Spleen (tissue), 11 donors: ENCODE measurements around the gene EDN1. TPM values are rescaled to one million over a fixed set of nuclear protein-coding genes. Genes with fewer than 3 reads are reported as not detected.
A peak's percentile ranks its signal among the peaks of the same experiment; 100 is the strongest.

Experiments
- DNase-seq: peaks from one replicate; pipeline ENCODE4 v3.0.0-alpha.2; 2020
- H3K27ac ChIP-seq, 8 donors: fragments of 200-600 bp; sonication (generic) in 7 of 8; 1 replicate in 4 of 8; 2 replicates in 4 of 8; pipeline versions ENCODE4 v1.5.0 to v1.8.0; 2016 to 2021; ENCODE audit warnings: inconsistent platforms in 4 of 8, mild to moderate bottlenecking in 4 of 8, moderate library complexity in 1 of 8
- H3K27me3 ChIP-seq, 7 donors: fragments of 200-600 bp; sonication (generic) in 6 of 7; replicated peaks in 1 of 7; 1 replicate in 4 of 7; 2 replicates in 3 of 7; pipeline versions ENCODE4 v1.5.0 to v1.8.0; 2016 to 2021; ENCODE audit warnings: inconsistent platforms in 3 of 7, mild to moderate bottlenecking in 1 of 7
- H3K36me3 ChIP-seq, 6 donors: fragments of 200-600 bp; sonication (generic) in 5 of 6; 1 replicate in 4 of 6; 2 replicates in 2 of 6; pipeline versions ENCODE4 v1.5.0 to v1.8.0; 2016 to 2021; ENCODE audit warnings: inconsistent platforms in 2 of 6
- H3K4me1 ChIP-seq, 6 donors: fragments of 200-600 bp; sonication (generic) in 5 of 6; 1 replicate in 3 of 6; 2 replicates in 3 of 6; pipeline versions ENCODE4 v1.5.0 to v1.8.0; 2016 to 2021; ENCODE audit warnings: inconsistent platforms in 3 of 6
- H3K4me3 ChIP-seq, 8 donors: fragments of 200-600 bp; sonication (generic) in 7 of 8; 1 replicate in 4 of 8; 2 replicates in 4 of 8; pipeline versions ENCODE4 v1.5.0 to v1.8.0; 2016 to 2021; ENCODE audit warnings: inconsistent platforms in 4 of 8, mild to moderate bottlenecking in 4 of 8, moderate library complexity in 2 of 8
- H3K9me3 ChIP-seq, 8 donors: fragments of 200-600 bp; sonication (generic) in 7 of 8; 1 replicate in 4 of 8; 2 replicates in 4 of 8; pipeline versions ENCODE4 v1.5.0 to v1.8.0; 2016 to 2021; ENCODE audit warnings: inconsistent platforms in 4 of 8
- CTCF ChIP-seq, 11 experiments: fragments of 200-600 bp in 7 of 11; fragments of 450-650 bp in 4 of 11; sonication (generic) in 4 of 11; IDR thresholded peaks in 8 of 11; conservative IDR thresholded peaks in 3 of 11; 1 replicate in 7 of 11; 2 replicates in 4 of 11; pipeline versions ENCODE4 v1.4.0 to v1.8.0; 2016 to 2021; ENCODE audit warnings: antibody characterized with exemption in 11 of 11, inconsistent platforms in 4 of 11, mild to moderate bottlenecking in 1 of 11
- POLR2A ChIP-seq, 3 donors: fragments of 450-650 bp; IDR thresholded peaks; one replicate each; pipeline ENCODE4 v1.5.1; 2017; ENCODE audit warnings: antibody characterized with exemption in 3 of 3, mild to moderate bottlenecking in 1 of 3
- POLR2AphosphoS5 ChIP-seq, 3 donors: sonication (generic); formaldehyde crosslinking; IDR thresholded peaks; one replicate each; pipeline ENCODE4 v1.5.1; 2017; ENCODE audit warnings: antibody characterized with exemption in 3 of 3
- WGBS, 5 donors: extraction: QIAGEN DNeasy Blood & Tissue Kit in 3 of 5; methylation state at CpG; one replicate each; pipeline versions ENCODE4 v1.1.5 to v1.1.7; 2013 to 2018; 5-methylcytosine and 5-hydroxymethylcytosine counted together
- intact Hi-C: fragments of 100-400 bp; cut with DNase I; formaldehyde crosslinking; loops from one replicate; pipeline ENCODE4 v1.15.0; 2023; ENCODE audit warnings: low total_unique reads
- polyA plus RNA-seq, 3 donors: library from polyadenylated mRNA; stranded (reverse); fragments of 200-250 nt; gene quantifications; one replicate each; pipeline ENCODE4 v1.2.1, GENCODE V29; 2013
- total RNA-seq, 7 donors: library from RNA; depleted of rRNA in 3 of 7; stranded (reverse); fragments of >200 nt in 3 of 7; fragmentation: NEBNext Ultra II Directional in 4 of 7; extraction: Animal tissue kit (Norgen Biotek cat#: 25700) in 4 of 7; gene quantifications; one replicate each; pipeline versions ENCODE4 v1.1.0 to v1.2.1, GENCODE V29; 2016 to 2021
- donor health status: healthy with polysubstance abuse.
- donor health status: DM: no; HTN: no; CAD: no; lungs with moderate emphysema.
- donor health status: DM: no; HTN: no; CAD: no.
- donor health status: Bipolar disorder and iron deficiency.
- donor health status: healthy.
- donor health status: DM: no; HTN: no; CAD: no.
- donor health status: DM: yes; HTN: yes; CAD: no.

EDN1 gene
- total and polyA plus RNA-seq, 10 donors, result 5.2 to 27.1 (median 13.4) TPM

DNA sequence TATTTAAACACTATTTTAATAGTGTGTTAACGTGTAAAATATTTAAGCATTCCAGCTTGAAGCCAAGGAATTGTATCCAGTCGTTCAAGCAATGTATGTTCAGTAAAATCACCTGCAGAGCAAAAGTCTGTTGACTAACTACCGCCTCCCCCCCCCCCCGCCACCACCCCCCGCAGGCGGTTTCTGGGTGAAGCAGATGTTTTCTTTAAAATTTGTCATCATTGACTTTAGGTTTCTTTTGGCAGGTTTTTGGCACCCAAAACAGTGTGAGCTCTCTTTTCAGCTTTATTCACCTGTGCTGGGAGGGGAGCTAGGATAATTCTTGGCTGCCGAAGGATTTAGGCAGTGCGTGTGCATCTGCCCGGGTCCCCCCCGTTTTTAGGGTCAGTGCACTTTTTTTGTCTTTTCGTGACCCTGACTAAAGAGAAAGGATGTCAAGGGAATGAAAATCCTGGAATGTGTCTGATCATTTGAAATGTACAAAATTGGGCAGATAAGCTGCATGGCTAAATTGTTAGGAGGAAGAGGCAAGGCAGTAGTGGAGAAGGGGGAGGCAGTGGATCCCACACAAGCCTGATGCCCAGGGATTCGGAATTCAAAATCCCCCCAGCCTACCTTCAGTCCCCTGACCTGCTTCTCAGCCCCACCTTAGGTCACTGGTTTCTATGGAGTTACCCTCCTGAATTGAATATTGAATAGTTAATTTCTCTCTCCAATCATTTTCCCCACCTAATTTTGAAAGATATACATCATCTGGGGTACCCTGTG is 1.1 kb downstream of the EDN1 start:
- TF ChIP-seq POLR2A (IDR thresholded peaks at IDR 0.05), result no peak
- TF ChIP-seq POLR2AphosphoS5 (IDR thresholded peaks at IDR 0.05), result no peak
- no peak for TF ChIP-seq CTCF (IDR thresholded peaks at IDR 0.05 in 8 of 11, conservative IDR thresholded peaks at IDR 0.05 in 3 of 11)
- peak overlapping the region in 7 of 8 donors; percentile 9 to 77 (median 70) for H3K27ac ChIP-seq
- peaks cover 3 to 50% (median 25%) of the 10 kb centered on the region in 6 donors for H3K4me1 ChIP-seq
- no peak for DNase-seq
- WGBS, 5 donors, result 35 to 46% (median 42%) methylated on average over 11 to 12 of the region's 12 CpGs
- intact Hi-C loops, result loop anchor here (2.0 kb wide), 1 partner anchor 316 kb away; no protein-coding TSS in a partner anchor
- H3K4me3 ChIP-seq, result peak overlapping the region; percentile 18 to 75 (median 46)
- H3K36me3 ChIP-seq, result peaks cover 0 to 6% (median 1%) of the 10 kb centered on the region in 6 donors
- H3K9me3 ChIP-seq, result no peaks in the 10 kb centered on the region
- H3K27me3 ChIP-seq, result peaks cover 0 to 35% (median 15%) of the 10 kb centered on the region in 7 donors

- DNase-seq, result peak; percentile 71
- WGBS, 5 donors, result 29 to 68% (median 49%) methylated on average over 15 of the region's 15 CpGs
- TF ChIP-seq CTCF (IDR thresholded peaks at IDR 0.05 in 8 of 11, conservative IDR thresholded peaks at IDR 0.05 in 3 of 11), result peak in 4 of 11 experiments; percentile 17 to 36 (median 25)
- peak in 2 of 3 donors; percentile 9 to 55 for TF ChIP-seq POLR2AphosphoS5 (IDR thresholded peaks at IDR 0.05)
- TF ChIP-seq POLR2A (IDR thresholded peaks at IDR 0.05), result no peak
- Histone ChIP-seq H3K9me3 (no peaks in the 10 kb centered on the region), H3K4me3 (peak overlapping the region in 7 of 8 donors; percentile 43 to 75 (median 46)), H3K27me3 (peaks cover 0 to 35% (median 15%) of the 10 kb centered on the region in 7 donors), H3K4me1 (peaks cover 3 to 49% (median 25%) of the 10 kb centered on the region in 6 donors), H3K36me3 (peaks cover 0 to 8% (median 2%) of the 10 kb centered on the region in 6 donors), H3K27ac (peak overlapping the region in 7 of 8 donors; percentile 9 to 77 (median 70))
- intact Hi-C loops, result loop anchor here (2.0 kb wide), 1 partner anchor 315 kb away; no protein-coding TSS in a partner anchor
Observed at GRCh38 chr6:12291839-12292604, 1.9 kb downstream of the EDN1 start.

DNA sequence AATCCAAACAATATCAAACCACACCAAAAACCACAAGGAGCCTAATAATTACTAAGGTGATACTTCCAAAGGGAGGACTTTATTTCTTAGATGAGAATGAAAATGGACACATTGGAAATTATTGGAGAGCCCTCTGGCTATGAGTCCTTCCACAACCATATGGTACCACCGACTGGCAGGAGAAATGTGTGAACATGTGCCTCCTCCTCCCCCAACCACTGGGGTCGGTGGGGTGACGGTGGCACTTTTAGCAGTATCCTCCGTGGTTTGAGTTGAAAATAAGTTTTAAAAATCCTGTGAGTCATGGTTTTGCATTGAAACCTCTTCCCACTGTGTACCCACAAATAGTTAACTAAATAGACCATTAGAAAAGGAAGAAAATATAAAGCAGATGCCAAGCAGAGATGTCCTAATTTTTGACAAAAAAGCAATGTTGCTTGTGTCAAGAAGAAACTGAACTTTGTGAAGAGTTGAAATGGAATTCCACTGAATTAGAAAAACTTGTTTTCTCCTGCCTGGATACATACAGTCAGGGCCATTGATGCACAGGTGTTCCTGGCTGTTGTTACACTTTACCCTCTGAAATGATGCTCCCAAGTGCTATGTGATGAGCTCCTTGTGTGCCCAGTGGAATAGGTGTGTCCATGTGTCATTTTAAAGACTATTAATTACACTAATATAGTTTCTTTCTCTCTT is 3.2 kb downstream of the EDN1 start:
- no peak for DNase-seq
- peaks cover 0 to 20% (median 2%) of the 10 kb centered on the region in 6 donors for H3K36me3 ChIP-seq
- no peak for TF ChIP-seq CTCF (IDR thresholded peaks at IDR 0.05 in 8 of 11, conservative IDR thresholded peaks at IDR 0.05 in 3 of 11)
- no peak for TF ChIP-seq POLR2AphosphoS5 (IDR thresholded peaks at IDR 0.05)
- no peak for TF ChIP-seq POLR2A (IDR thresholded peaks at IDR 0.05)
- no peaks in the 10 kb centered on the region for H3K9me3 ChIP-seq
- intact Hi-C loops, result no loop called here
- peak overlapping the region in 5 of 8 donors; percentile 33 to 73 (median 70) for H3K27ac ChIP-seq
- peaks cover 3 to 48% (median 25%) of the 10 kb centered on the region in 6 donors for H3K4me1 ChIP-seq
- WGBS, 5 donors, result 20 to 50% (median 42%) methylated on average over 4 of the region's 4 CpGs
- peak overlapping the region in 6 of 8 donors; percentile 43 to 75 (median 46) for H3K4me3 ChIP-seq
- H3K27me3 ChIP-seq, result peaks cover 0 to 35% (median 15%) of the 10 kb centered on the region in 7 donors
